Measurements from ENCODE around the gene FILIP1. TPM values are rescaled to one million over a fixed set of nuclear protein-coding genes. Genes with fewer than 3 reads are reported as not detected.

The FILIP1 gene
- total RNA-seq, 1 donor from 2014 or later: 13.6 TPM

DNA sequence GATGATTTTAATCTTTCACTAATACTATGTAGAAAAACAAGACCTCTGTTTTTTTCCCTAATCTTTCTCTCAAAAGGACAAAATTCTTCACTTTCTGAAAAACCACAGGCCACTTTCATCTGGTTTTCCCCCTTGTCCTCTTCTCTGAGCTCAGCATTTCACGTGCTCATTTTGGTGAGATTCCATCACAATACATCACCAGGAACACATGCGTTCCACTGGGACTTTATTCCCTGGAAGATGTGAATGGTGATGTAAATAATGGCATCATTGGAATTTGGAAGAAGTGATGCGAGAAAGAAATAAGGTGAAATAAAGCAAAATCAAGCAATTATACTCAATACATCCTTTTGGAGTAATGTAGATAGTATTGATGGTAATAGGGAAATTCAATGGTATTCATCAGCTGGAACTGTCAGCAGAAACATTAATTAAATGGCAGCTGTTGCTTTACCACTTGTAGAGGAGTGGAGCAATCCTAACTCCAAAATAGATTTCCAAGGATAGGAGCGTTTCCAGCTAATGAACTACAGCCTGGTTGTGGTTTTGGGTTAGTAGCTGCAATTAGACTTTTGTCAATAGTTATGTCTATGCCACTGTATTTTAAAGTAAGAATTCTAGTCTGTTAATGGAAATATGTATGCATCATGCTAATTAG, 11.5 kb downstream of the FILIP1 start:
- peak overlapping the region; percentile 79 to 82 for H3K27ac ChIP-seq
- DNase-seq (ENCODE audit: low spot score in 2 of 2): no peak
- peaks cover 3 to 43% of the 10 kb centered on the region in 2 donors for H3K4me1 ChIP-seq
- no peaks in the 10 kb centered on the region for H3K36me3 ChIP-seq
- TF ChIP-seq, protein P1, sequence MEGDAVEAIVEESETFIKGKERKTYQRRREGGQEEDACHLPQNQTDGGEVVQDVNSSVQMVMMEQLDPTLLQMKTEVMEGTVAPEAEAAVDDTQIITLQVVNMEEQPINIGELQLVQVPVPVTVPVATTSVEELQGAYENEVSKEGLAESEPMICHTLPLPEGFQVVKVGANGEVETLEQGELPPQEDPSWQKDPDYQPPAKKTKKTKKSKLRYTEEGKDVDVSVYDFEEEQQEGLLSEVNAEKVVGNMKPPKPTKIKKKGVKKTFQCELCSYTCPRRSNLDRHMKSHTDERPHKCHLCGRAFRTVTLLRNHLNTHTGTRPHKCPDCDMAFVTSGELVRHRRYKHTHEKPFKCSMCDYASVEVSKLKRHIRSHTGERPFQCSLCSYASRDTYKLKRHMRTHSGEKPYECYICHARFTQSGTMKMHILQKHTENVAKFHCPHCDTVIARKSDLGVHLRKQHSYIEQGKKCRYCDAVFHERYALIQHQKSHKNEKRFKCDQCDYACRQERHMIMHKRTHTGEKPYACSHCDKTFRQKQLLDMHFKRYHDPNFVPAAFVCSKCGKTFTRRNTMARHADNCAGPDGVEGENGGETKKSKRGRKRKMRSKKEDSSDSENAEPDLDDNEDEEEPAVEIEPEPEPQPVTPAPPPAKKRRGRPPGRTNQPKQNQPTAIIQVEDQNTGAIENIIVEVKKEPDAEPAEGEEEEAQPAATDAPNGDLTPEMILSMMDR (IDR thresholded peaks at IDR 0.05): no peak
- H3K27me3 ChIP-seq: no peaks in the 10 kb centered on the region
- no peaks in the 10 kb centered on the region for H3K9me3 ChIP-seq
- intact Hi-C loops (cut with DNase I): loop anchor here (2.0 kb wide), 1 partner anchor 45 kb away; no protein-coding TSS in a partner anchor
- H3K4me3 ChIP-seq: no peak overlapping the region

DNA sequence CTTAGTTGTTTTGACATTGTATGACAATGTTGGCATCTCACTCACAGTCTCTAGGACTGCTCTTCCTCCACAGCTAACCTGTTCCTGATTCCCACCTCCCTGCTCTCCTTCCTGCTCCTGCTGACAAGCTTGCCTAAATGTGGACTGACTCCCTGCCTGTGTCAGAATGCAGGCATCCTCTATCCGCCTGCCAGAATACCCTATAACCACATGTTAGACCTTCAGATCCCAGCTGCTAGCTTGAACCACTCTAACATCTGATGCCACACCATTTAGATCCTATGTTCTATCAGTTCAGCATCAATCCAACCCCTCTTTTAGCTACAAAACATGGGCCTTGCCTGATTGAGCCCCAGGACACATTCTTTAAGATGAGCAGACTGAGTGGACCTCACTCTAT, 12.2 kb downstream of the FILIP1 start:
- Histone ChIP-seq H3K27ac (peak overlapping the region; percentile 79 to 82), H3K27me3 (no peaks in the 10 kb centered on the region), H3K4me1 (peaks cover 3 to 38% of the 10 kb centered on the region in 2 donors), H3K4me3 (peak overlapping the region in 1 of 2 donors; percentile 11), H3K9me3 (no peaks in the 10 kb centered on the region), H3K36me3 (no peaks in the 10 kb centered on the region)
- TF ChIP-seq, protein P1 (IDR thresholded peaks at IDR 0.05): no peak
- intact Hi-C loops (cut with DNase I): loop anchor here (2.0 kb wide), 1 partner anchor 45 kb away; no protein-coding TSS in a partner anchor
- DNase-seq (ENCODE audit: low spot score in 2 of 2): no peak

DNA sequence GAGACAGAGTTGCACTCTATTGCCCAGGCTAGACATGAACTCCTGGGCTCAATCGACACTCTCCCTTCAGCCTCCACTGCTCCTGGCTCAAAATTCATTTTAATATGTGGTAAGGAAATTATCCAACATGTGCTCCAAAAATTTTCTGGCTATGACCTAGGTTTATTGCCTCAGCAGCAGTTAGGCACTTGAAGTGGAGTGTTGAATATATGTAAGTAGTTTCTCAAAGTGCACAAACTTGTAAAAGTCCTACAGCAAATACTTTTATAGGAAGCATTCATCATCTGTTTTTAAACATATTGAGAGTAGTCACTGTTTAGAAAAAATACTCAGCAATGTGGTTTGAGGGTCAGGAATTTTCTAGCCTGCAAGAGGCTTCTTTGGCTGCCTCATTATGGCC, 13.2 kb downstream of the FILIP1 start:
- peak overlapping the region; percentile 79 to 82 for H3K27ac ChIP-seq
- intact Hi-C loops (cut with DNase I): loop anchor here (2.0 kb wide), 1 partner anchor 44 kb away; no protein-coding TSS in a partner anchor
- no peak overlapping the region for H3K4me3 ChIP-seq
- H3K27me3 ChIP-seq: no peaks in the 10 kb centered on the region
- no peak for DNase-seq (ENCODE audit: low spot score in 2 of 2)
- H3K9me3 ChIP-seq: no peaks in the 10 kb centered on the region
- no peaks in the 10 kb centered on the region for H3K36me3 ChIP-seq
- H3K4me1 ChIP-seq: peaks cover 3 to 33% of the 10 kb centered on the region in 2 donors
- TF ChIP-seq, protein P1 (IDR thresholded peaks at IDR 0.05): no peak

DNA sequence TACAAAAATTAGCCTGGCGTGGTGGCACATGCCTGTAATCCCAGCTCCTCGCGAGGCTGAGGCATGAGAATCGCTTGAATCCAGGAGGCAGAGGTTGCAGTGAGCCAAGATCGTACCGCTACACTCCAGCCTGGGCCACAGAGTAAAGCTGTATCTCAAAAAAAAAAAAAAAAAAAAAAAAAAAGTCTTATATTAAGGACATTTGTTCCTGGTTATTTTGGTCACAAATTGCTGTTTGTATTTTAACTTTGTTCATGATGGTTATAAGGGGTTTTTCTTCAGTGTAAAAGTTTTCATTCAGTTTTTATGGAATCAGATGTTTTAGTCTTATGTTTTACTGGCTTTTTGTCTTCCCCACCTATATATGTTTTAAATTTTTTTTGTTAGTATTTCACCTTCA, 13.9 kb downstream of the FILIP1 start:
- H3K27ac ChIP-seq: peak overlapping the region; percentile 10 to 79
- intact Hi-C loops (cut with DNase I): loop anchor here (2.0 kb wide), 1 partner anchor 43 kb away; no protein-coding TSS in a partner anchor

DNA sequence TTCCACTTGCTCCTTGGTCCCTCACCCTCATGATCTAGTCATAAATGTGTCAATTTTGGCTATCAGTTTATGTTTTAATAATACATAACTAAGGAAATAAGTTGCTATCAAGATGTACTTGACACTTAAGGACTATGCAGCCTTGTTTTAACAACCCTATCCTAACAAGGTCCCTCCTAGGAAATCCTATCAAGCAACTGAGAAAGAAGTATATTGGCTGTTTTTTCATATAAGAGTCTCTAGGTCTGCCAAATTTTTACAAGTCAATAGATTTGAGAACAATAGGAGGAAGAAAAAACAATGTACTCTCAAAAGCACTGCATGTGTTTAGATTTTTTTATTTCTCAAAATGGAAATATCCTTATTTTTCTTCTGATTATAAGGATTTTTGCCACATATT, 14.7 kb downstream of the FILIP1 start:
- H3K27ac ChIP-seq: peak overlapping the region in 1 of 2 donors; percentile 79
- H3K27me3 ChIP-seq: no peaks in the 10 kb centered on the region
- TF ChIP-seq, protein P1 (IDR thresholded peaks at IDR 0.05): no peak
- intact Hi-C loops (cut with DNase I): no loop called here
- H3K9me3 ChIP-seq: no peaks in the 10 kb centered on the region
- H3K36me3 ChIP-seq: no peaks in the 10 kb centered on the region
- H3K4me1 ChIP-seq: peaks cover 3 to 30% of the 10 kb centered on the region in 2 donors
- DNase-seq (ENCODE audit: low spot score in 2 of 2): no peak
- no peak overlapping the region for H3K4me3 ChIP-seq

More for the DNA sequence above, 13.9 kb downstream of the FILIP1 start:
- Histone ChIP-seq H3K27me3 (no peaks in the 10 kb centered on the region), H3K4me1 (peaks cover 3 to 30% of the 10 kb centered on the region in 2 donors), H3K9me3 (no peaks in the 10 kb centered on the region), H3K4me3 (no peak overlapping the region), H3K36me3 (no peaks in the 10 kb centered on the region)
- DNase-seq (ENCODE audit: low spot score in 2 of 2): no peak
- TF ChIP-seq, protein P1 (IDR thresholded peaks at IDR 0.05): no peak

Measured in ascending aorta (tissue), 2 donors.